ENCODE data around the gene RNF150.

The RNF150 gene

GRCh38 chr4:141133146-141133998 lies at the start of gene RNF150 (continued):
- peak; percentile 91 for TF ChIP-seq ZNF2 (tag by site-specific recombination; IDR thresholded peaks at IDR 0.05)
- TF ChIP-seq, protein P1, sequence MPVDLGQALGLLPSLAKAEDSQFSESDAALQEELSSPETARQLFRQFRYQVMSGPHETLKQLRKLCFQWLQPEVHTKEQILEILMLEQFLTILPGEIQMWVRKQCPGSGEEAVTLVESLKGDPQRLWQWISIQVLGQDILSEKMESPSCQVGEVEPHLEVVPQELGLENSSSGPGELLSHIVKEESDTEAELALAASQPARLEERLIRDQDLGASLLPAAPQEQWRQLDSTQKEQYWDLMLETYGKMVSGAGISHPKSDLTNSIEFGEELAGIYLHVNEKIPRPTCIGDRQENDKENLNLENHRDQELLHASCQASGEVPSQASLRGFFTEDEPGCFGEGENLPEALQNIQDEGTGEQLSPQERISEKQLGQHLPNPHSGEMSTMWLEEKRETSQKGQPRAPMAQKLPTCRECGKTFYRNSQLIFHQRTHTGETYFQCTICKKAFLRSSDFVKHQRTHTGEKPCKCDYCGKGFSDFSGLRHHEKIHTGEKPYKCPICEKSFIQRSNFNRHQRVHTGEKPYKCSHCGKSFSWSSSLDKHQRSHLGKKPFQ (tag by site-specific recombination; IDR thresholded peaks at IDR 0.05), result peak; percentile 90
- TF ChIP-seq ZBTB7A (tag by site-specific recombination; IDR thresholded peaks at IDR 0.05; ENCODE audit: low read depth), result peak; percentile 55; the same call in 1 of the 2 replicates
- peak; percentile 93 for TF ChIP-seq ZNF785 (tag by site-specific recombination; IDR thresholded peaks at IDR 0.05)
- TF ChIP-seq ZNF341 (tag by site-specific recombination; IDR thresholded peaks at IDR 0.05; ENCODE audit: low read depth), result no peak
- no peak for TF ChIP-seq ZNF211 (tag by site-specific recombination; IDR thresholded peaks at IDR 0.05; ENCODE audit: low read depth)
- TF ChIP-seq ZNF830 (tag by site-specific recombination; IDR thresholded peaks at IDR 0.05; ENCODE audit: low read depth), result no peak
- peak; percentile 21; the same call in 1 of the 2 replicates for TF ChIP-seq ZSCAN30 (tag by site-specific recombination; IDR thresholded peaks at IDR 0.05)
- TF ChIP-seq, protein P2, sequence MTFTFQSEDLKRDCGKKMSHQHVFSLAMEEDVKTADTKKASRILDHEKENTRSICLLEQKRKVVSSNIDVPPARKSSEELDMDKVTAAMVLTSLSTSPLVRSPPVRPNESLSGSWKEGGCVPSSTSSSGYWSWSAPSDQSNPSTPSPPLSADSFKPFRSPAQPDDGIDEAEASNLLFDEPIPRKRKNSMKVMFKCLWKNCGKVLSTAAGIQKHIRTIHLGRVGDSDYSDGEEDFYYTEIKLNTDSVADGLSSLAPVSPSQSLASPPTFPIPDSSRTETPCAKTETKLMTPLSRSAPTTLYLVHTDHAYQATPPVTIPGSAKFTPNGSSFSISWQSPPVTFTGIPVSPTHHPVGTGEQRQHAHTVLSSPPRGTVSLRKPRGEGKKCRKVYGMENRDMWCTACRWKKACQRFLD (tag by site-specific recombination; IDR thresholded peaks at IDR 0.05), result no peak
- TF ChIP-seq CTCF (tag by site-specific recombination; IDR thresholded peaks at IDR 0.05), result peak; percentile 92
- TF ChIP-seq SCRT1 (tag by site-specific recombination; IDR thresholded peaks at IDR 0.05; ENCODE audit: borderline replicate concordance), result no peak
- no peak for TF ChIP-seq ZNF549 (tag by site-specific recombination; IDR thresholded peaks at IDR 0.05)
- TF ChIP-seq ZNF645 (tag by site-specific recombination; IDR thresholded peaks at IDR 0.05), result no peak
- TF ChIP-seq PRDM4 (tag by site-specific recombination; IDR thresholded peaks at IDR 0.05), result 0 out of 2 replicates have a peak, but pooled peaks have one; percentile 48
- TF ChIP-seq ZNF707 (tag by site-specific recombination; IDR thresholded peaks at IDR 0.05), result no peak
- TF ChIP-seq ZNF660 (tag by site-specific recombination; IDR thresholded peaks at IDR 0.05), result 0 out of 2 replicates have a peak, but pooled peaks have one; percentile 56
- 0 out of 2 replicates have a peak, but pooled peaks have one; percentile 33 for TF ChIP-seq OSR2 (tag by site-specific recombination; IDR thresholded peaks at IDR 0.05)
- no peak for TF ChIP-seq ZNF184 (tag by site-specific recombination; IDR thresholded peaks at IDR 0.05)
- TF ChIP-seq ZNF133 (tag by site-specific recombination; IDR thresholded peaks at IDR 0.05), result peak; percentile 26; the same call in 1 of the 2 replicates
- TF ChIP-seq, protein P3, sequence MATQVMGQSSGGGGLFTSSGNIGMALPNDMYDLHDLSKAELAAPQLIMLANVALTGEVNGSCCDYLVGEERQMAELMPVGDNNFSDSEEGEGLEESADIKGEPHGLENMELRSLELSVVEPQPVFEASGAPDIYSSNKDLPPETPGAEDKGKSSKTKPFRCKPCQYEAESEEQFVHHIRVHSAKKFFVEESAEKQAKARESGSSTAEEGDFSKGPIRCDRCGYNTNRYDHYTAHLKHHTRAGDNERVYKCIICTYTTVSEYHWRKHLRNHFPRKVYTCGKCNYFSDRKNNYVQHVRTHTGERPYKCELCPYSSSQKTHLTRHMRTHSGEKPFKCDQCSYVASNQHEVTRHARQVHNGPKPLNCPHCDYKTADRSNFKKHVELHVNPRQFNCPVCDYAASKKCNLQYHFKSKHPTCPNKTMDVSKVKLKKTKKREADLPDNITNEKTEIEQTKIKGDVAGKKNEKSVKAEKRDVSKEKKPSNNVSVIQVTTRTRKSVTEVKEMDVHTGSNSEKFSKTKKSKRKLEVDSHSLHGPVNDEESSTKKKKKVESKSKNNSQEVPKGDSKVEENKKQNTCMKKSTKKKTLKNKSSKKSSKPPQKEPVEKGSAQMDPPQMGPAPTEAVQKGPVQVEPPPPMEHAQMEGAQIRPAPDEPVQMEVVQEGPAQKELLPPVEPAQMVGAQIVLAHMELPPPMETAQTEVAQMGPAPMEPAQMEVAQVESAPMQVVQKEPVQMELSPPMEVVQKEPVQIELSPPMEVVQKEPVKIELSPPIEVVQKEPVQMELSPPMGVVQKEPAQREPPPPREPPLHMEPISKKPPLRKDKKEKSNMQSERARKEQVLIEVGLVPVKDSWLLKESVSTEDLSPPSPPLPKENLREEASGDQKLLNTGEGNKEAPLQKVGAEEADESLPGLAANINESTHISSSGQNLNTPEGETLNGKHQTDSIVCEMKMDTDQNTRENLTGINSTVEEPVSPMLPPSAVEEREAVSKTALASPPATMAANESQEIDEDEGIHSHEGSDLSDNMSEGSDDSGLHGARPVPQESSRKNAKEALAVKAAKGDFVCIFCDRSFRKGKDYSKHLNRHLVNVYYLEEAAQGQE (tag by site-specific recombination; IDR thresholded peaks at IDR 0.05), result peak; percentile 49
- no peak for TF ChIP-seq ZNF776 (tag by site-specific recombination; IDR thresholded peaks at IDR 0.05; ENCODE audit: borderline replicate concordance)
- TF ChIP-seq, protein P4, sequence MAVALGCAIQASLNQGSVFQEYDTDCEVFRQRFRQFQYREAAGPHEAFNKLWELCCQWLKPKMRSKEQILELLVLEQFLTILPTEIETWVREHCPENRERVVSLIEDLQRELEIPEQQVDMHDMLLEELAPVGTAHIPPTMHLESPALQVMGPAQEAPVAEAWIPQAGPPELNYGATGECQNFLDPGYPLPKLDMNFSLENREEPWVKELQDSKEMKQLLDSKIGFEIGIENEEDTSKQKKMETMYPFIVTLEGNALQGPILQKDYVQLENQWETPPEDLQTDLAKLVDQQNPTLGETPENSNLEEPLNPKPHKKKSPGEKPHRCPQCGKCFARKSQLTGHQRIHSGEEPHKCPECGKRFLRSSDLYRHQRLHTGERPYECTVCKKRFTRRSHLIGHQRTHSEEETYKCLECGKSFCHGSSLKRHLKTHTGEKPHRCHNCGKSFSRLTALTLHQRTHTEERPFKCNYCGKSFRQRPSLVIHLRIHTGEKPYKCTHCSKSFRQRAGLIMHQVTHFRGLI (tag by site-specific recombination; IDR thresholded peaks at IDR 0.05), result 0 out of 2 replicates have a peak, but pooled peaks have one; percentile 49
- no peak for TF ChIP-seq ZNF747 (tag by site-specific recombination; IDR thresholded peaks at IDR 0.05)
- TF ChIP-seq TCF7L2 (IDR thresholded peaks at IDR 0.05; ENCODE audit: borderline replicate concordance, low read depth, low read length), result no peak
- TF ChIP-seq ZNF324 (tag by site-specific recombination; IDR thresholded peaks at IDR 0.05), result peak; percentile 86
